GM18508 (cell line): ENCODE results near the gene COL1A2.

Experiments
- ATAC-seq: cut with Tn5 transposase; IDR thresholded peaks from one replicate; pipeline ENCODE4 v1.9.1; 2021; ENCODE audit warnings: moderate number of reproducible peaks; ENCODE audit not compliant: insufficient read depth, unreplicated experiment

The COL1A2 gene

GRCh38 chr7:94471604-94472003 lies 76.9 kb downstream of the COL1A2 start:
- no peak for ATAC-seq

- ATAC-seq: peak; percentile 56
These were observed 77.9 kb downstream of the COL1A2 start for GRCh38 chr7:94472608-94473007.

- no peak for ATAC-seq
These were observed 81.7 kb downstream of the COL1A2 start for GRCh38 chr7:94476251-94476840.

GRCh38 chr7:94477878-94478277 lies 83.2 kb downstream of the COL1A2 start:
- ATAC-seq: no peak

GRCh38 chr7:94478648-94479214 lies 84.0 kb downstream of the COL1A2 start:
- ATAC-seq: no peak
